Left ventricle myocardium inferior (tissue), 1 donor: ENCODE results near the gene SSNA1. TPM values are rescaled to one million over a fixed set of nuclear protein-coding genes. Genes with fewer than 3 reads are reported as not detected.

Source experiments
- DNase-seq: peaks from one replicate; pipeline ENCODE4 v3.0.0-alpha.2; 2020
- H3K27ac ChIP-seq: fragments of 200-600 bp; replicated peaks from 2 replicates; pipeline ENCODE4 v1.8.0; 2021
- H3K27me3 ChIP-seq: fragments of 200-600 bp; 2 replicates; pipeline ENCODE4 v1.8.0; 2021; ENCODE audit warnings: low read depth
- H3K36me3 ChIP-seq: fragments of 200-600 bp; 2 replicates; pipeline ENCODE4 v1.8.0; 2021
- H3K4me1 ChIP-seq: fragments of 200-600 bp; 2 replicates; pipeline ENCODE4 v1.8.0; 2021
- H3K4me3 ChIP-seq: fragments of 200-600 bp; 2 replicates; pipeline ENCODE4 v1.8.0; 2021; ENCODE audit warnings: mild to moderate bottlenecking, moderate library complexity
- H3K9me3 ChIP-seq: fragments of 200-600 bp; replicated peaks from 2 replicates; pipeline ENCODE4 v1.8.0; 2021
- intact Hi-C: fragments of 100-400 bp; cut with micrococcal nuclease; formaldehyde crosslinking; loops from one replicate; pipeline ENCODE4 v1.11.0; 2022
- total RNA-seq: library from RNA; stranded (reverse); fragmentation: NEBNext Ultra II Directional; extraction: Animal tissue kit (Norgen Biotek cat#: 25700); gene quantifications from one replicate; pipeline ENCODE4 v1.2.1, GENCODE V29; 2021
- TF ChIP-seq, protein P1 (sequence below): fragments of 200-600 bp; IDR thresholded peaks from 2 replicates; pipeline ENCODE4 v1.8.0; 2021; ENCODE audit warnings: antibody characterized with exemption, mild to moderate bottlenecking, borderline replicate concordance
- donor health status: DM: no; HTN: yes; CAD: no; lungs with severe emphysema.

The SSNA1 gene
- total RNA-seq, 1 donor from 2014 or later, result 72.3 TPM

DNA sequence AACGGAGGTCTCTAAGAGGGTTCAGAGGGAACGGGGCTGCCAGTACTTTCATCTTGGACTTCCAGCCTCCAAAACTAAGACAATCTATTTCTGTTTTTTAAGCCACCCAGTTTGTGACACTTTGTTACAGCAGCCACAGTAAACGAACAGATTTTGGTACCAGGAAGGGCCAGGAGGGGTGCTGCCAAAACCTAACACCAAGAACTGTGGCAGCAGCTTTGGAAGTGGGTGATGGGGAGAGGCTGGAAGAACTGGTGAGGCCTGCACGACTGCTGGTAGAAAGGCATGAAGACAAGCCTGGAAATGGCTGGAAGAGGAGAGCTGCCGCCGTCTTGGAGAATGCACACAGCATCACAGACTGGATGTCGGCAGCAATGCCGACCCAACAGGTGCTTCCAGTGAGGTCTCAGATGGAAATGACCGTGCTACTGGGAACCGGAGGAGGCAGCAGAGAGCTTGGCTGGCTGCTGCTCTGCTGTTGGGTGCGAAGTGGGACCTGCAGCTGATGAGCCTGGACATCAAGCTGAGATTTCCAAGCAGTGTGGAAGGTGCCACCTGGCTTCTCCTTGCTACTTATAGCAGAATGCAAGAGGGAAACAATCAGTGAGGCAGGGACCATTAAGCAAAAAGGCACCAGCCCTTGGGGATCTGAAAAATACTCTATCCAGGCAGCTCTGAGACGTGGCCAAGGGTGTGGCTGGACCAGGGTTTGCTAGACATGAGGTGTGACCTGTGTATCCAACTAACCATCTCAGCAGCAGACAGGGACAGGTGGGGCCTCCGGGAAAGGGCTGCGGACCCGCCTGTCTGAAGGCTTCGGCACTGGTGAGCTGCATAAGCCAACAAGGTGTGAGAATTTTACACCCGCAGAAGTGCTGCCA, 11.9 kb upstream of the SSNA1 start:
- no peak overlapping the region for H3K27ac ChIP-seq
- intact Hi-C loops, result no loop called here
- no peaks in the 10 kb centered on the region for H3K9me3 ChIP-seq
- TF ChIP-seq, protein P1, sequence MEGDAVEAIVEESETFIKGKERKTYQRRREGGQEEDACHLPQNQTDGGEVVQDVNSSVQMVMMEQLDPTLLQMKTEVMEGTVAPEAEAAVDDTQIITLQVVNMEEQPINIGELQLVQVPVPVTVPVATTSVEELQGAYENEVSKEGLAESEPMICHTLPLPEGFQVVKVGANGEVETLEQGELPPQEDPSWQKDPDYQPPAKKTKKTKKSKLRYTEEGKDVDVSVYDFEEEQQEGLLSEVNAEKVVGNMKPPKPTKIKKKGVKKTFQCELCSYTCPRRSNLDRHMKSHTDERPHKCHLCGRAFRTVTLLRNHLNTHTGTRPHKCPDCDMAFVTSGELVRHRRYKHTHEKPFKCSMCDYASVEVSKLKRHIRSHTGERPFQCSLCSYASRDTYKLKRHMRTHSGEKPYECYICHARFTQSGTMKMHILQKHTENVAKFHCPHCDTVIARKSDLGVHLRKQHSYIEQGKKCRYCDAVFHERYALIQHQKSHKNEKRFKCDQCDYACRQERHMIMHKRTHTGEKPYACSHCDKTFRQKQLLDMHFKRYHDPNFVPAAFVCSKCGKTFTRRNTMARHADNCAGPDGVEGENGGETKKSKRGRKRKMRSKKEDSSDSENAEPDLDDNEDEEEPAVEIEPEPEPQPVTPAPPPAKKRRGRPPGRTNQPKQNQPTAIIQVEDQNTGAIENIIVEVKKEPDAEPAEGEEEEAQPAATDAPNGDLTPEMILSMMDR, result peak; percentile 59
- peaks cover under 1% of the 10 kb centered on the region for H3K27me3 ChIP-seq
- DNase-seq, result no peak
- H3K4me3 ChIP-seq, result no peak overlapping the region
- no peaks in the 10 kb centered on the region for H3K4me1 ChIP-seq
- peaks cover 34% of the 10 kb centered on the region for H3K36me3 ChIP-seq

GRCh38 chr9:137178201-137178938, 10.1 kb upstream of the SSNA1 start:
- Histone ChIP-seq H3K4me1 (no peaks in the 10 kb centered on the region), H3K4me3 (no peak overlapping the region), H3K27me3 (no peaks in the 10 kb centered on the region), H3K27ac (no peak overlapping the region), H3K36me3 (peaks cover 52% of the 10 kb centered on the region), H3K9me3 (no peaks in the 10 kb centered on the region)
- TF ChIP-seq, protein P1, result no peak
- no peak for DNase-seq
- intact Hi-C loops, result no loop called here

- H3K4me1 ChIP-seq, result no peaks in the 10 kb centered on the region
- DNase-seq, result no peak
- no peak overlapping the region for H3K4me3 ChIP-seq
- no peaks in the 10 kb centered on the region for H3K9me3 ChIP-seq
- TF ChIP-seq, protein P1, result no peak
- no peak overlapping the region for H3K27ac ChIP-seq
- no peaks in the 10 kb centered on the region for H3K27me3 ChIP-seq
- peaks cover 59% of the 10 kb centered on the region for H3K36me3 ChIP-seq
- intact Hi-C loops, result no loop called here
These were observed 9.4 kb upstream of the SSNA1 start for GRCh38 chr9:137178939-137179630.

GRCh38 chr9:137179761-137180160, 8.7 kb upstream of the SSNA1 start:
- TF ChIP-seq, protein P1, result no peak
- intact Hi-C loops, result no loop called here

DNA sequence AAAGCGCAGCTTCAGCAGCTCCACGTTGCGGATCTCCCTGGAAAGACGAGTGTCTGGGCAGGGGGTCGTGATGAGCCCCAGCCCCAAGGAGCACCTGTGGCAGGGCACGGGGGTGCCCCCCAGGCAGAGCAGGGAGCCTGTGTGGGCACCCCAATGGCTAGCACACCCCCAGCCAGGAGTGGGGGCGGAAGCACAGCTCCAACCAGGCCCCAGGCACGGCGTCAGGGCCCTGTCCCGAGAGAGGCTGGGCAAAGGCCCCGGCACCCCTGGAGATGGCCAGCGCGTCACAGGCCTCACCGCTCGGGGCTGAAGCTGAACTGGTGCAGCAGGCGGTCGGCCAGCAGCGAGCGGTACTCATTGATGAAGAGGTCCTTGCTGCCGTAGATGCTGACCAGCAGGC, 8.0 kb upstream of the SSNA1 start:
- H3K36me3 ChIP-seq, result peaks cover 67% of the 10 kb centered on the region
- H3K9me3 ChIP-seq, result no peaks in the 10 kb centered on the region
- H3K4me3 ChIP-seq, result no peak overlapping the region
- intact Hi-C loops, result no loop called here
- H3K27me3 ChIP-seq, result no peaks in the 10 kb centered on the region
- peaks cover 7% of the 10 kb centered on the region for H3K4me1 ChIP-seq
- no peak for DNase-seq
- no peak overlapping the region for H3K27ac ChIP-seq
- TF ChIP-seq, protein P1, result no peak

More at GRCh38 chr9:137179761-137180160, 8.7 kb upstream of the SSNA1 start:
- DNase-seq, result no peak
- H3K27me3 ChIP-seq, result no peaks in the 10 kb centered on the region
- no peaks in the 10 kb centered on the region for H3K9me3 ChIP-seq
- no peak overlapping the region for H3K27ac ChIP-seq
- peaks cover 60% of the 10 kb centered on the region for H3K36me3 ChIP-seq
- no peaks in the 10 kb centered on the region for H3K4me1 ChIP-seq
- H3K4me3 ChIP-seq, result no peak overlapping the region
